DND-41 (cell line): Measurements from ENCODE around the gene ARSA.

Source experiments
- ATAC-seq: fragments of 200-7000 bp; cut with Tn5 transposase; 3 replicates; pipeline ENCODE4 v1.9.1; 2021; ENCODE audit warnings: low read depth; ENCODE audit not compliant: insufficient read depth
- DNase-seq: peaks from one replicate; pipeline ENCODE4 v3.0.0-alpha.2; 2020
- H2AFZ ChIP-seq: 2 replicates; pipeline ENCODE4 v1.6.0; 2012; ENCODE audit warnings: low read depth, low read length
- H3K27ac ChIP-seq: 2 replicates; pipeline ENCODE4 v1.5.1; 2012; ENCODE audit warnings: low read length, inconsistent platforms
- H3K27me3 ChIP-seq: fragments of 200-600 bp; sonication (generic); 2 replicates; pipeline ENCODE4 v1.6.0; 2012; ENCODE audit warnings: low read length, mild to moderate bottlenecking, inconsistent platforms; ENCODE audit not compliant: insufficient read depth, poor library complexity
- H3K36me3 ChIP-seq: 2 replicates; pipeline ENCODE4 v1.5.1; 2012; ENCODE audit warnings: low read length, inconsistent platforms; ENCODE audit not compliant: insufficient read depth
- H3K4me1 ChIP-seq: 2 replicates; pipeline ENCODE4 v1.5.1; 2012; ENCODE audit warnings: mild to moderate bottlenecking, low read length; ENCODE audit not compliant: insufficient read depth
- H3K4me2 ChIP-seq: 2 replicates; pipeline ENCODE4 v1.6.0; 2012; ENCODE audit warnings: mild to moderate bottlenecking, moderate library complexity, low read length, inconsistent platforms; ENCODE audit not compliant: insufficient read depth
- H3K4me3 ChIP-seq, 2 experiments: fragments of 200-600 bp in 1 of 2; shearing (Covaris generic) in 1 of 2; 2 replicates each; pipeline ENCODE4 v1.5.1; 2012 to 2016; ENCODE audit warnings: inconsistent platforms in 2 of 2, low read length in 2 of 2, mild to moderate bottlenecking in 2 of 2, low read depth in 1 of 2, moderate library complexity in 1 of 2
- H3K79me2 ChIP-seq: 2 replicates; pipeline ENCODE4 v1.6.0; 2012; ENCODE audit warnings: low read length, inconsistent platforms; ENCODE audit not compliant: insufficient read depth
- H3K9ac ChIP-seq: 2 replicates; pipeline ENCODE4 v1.6.0; 2012; ENCODE audit warnings: low read depth, mild to moderate bottlenecking, inconsistent platforms, low read length, moderate library complexity
- H3K9me3 ChIP-seq: 2 replicates; pipeline ENCODE4 v1.5.1; 2012; ENCODE audit warnings: low read length, moderate library complexity, mild to moderate bottlenecking, inconsistent platforms; ENCODE audit not compliant: insufficient read depth, severe bottlenecking
- H4K20me1 ChIP-seq: 2 replicates; pipeline ENCODE4 v1.6.0; 2012; ENCODE audit warnings: low read length; ENCODE audit not compliant: insufficient read depth
- CTCF ChIP-seq: IDR thresholded peaks from 2 replicates; pipeline ENCODE4 v1.5.1; 2012; ENCODE audit warnings: borderline replicate concordance, low read length, moderate library complexity, mild to moderate bottlenecking; ENCODE audit not compliant: poor library complexity, severe bottlenecking; ENCODE audit errors: extremely low read depth
- EZH2 ChIP-seq: IDR thresholded peaks from 3 replicates; pipeline ENCODE4 v1.6.1; 2012; ENCODE audit warnings: borderline replicate concordance, low read depth, mild to moderate bottlenecking, moderate library complexity, low read length, inconsistent platforms; ENCODE audit not compliant: severe bottlenecking

Gene ARSA

GRCh38 chr22:50627642-50628542 is at the start of gene ARSA:
Gene ARSA, minus strand, starts transcription at chr22:50628152. Its CDS starts 373 bp downstream, at chr22:50627779.
- Histone ChIP-seq H3K4me1 (peaks cover 28% of the 10 kb centered on the region), H3K79me2 (peaks cover 22% of the 10 kb centered on the region), H2AFZ (peak within 1 kb of the TSS; percentile 99), H3K4me2 (peak within 1 kb of the TSS; percentile 91), H3K9ac (peak within 1 kb of the TSS; percentile 99), H4K20me1 (no peaks in the 10 kb centered on the region), H3K9me3 (no peaks in the 10 kb centered on the region), H3K27ac (peak within 1 kb of the TSS; percentile 92), H3K36me3 (peaks cover 20% of the 10 kb centered on the region), H3K27me3 (no peaks in the 10 kb centered on the region), H3K4me3 (peak within 1 kb of the TSS; percentile 73 to 99)
- ATAC-seq (peak; percentile 94), DNase-seq (peak; percentile 84)
- no peak for TF ChIP-seq EZH2
- TF ChIP-seq CTCF: peak; percentile 56

GRCh38 chr22:50676661-50677492 is 48.9 kb upstream of the ARSA start:
- H3K4me3 ChIP-seq: no peak overlapping the region
- no peak overlapping the region for H3K27ac ChIP-seq
- H3K4me1 ChIP-seq: no peaks in the 10 kb centered on the region
- H3K9me3 ChIP-seq: no peaks in the 10 kb centered on the region
- ATAC-seq: no peak
- no peak overlapping the region for H3K9ac ChIP-seq
- H2AFZ ChIP-seq: no peak overlapping the region
- H3K27me3 ChIP-seq: peaks cover 33% of the 10 kb centered on the region
- TF ChIP-seq CTCF (no peak), EZH2 (no peak)
- no peak for DNase-seq
- H3K4me2 ChIP-seq: no peak overlapping the region
- H3K79me2 ChIP-seq: no peaks in the 10 kb centered on the region
- H4K20me1 ChIP-seq: 0 out of 2 replicates have a peak, but pooled peaks cover 4% of the 10 kb centered on the region
- no peaks in the 10 kb centered on the region for H3K36me3 ChIP-seq

GRCh38 chr22:50676180-50676636 is 48.3 kb upstream of the ARSA start:
- ATAC-seq (no peak), DNase-seq (no peak)
- Histone ChIP-seq H3K27me3 (peaks cover 34% of the 10 kb centered on the region), H3K9me3 (no peaks in the 10 kb centered on the region), H3K4me1 (no peaks in the 10 kb centered on the region), H2AFZ (no peak overlapping the region), H3K4me3 (no peak overlapping the region), H3K4me2 (no peak overlapping the region), H3K36me3 (no peaks in the 10 kb centered on the region), H3K27ac (no peak overlapping the region), H3K9ac (no peak overlapping the region), H4K20me1 (0 out of 2 replicates have a peak, but pooled peaks cover 4% of the 10 kb centered on the region), H3K79me2 (no peaks in the 10 kb centered on the region)
- TF ChIP-seq CTCF (no peak), EZH2 (no peak)
